Stimulated activated CD8-positive, alpha-beta memory T cell treated with anti-CD3 and anti-CD28 coated beads, Interleukin-4, amount 100 ng/mL, for 48 hours (primary cell): ENCODE results near the gene CTXND2.
"Not testable (repeated sequence)": the region's sequence is repeated elsewhere in the genome, so short reads cannot be mapped to it uniquely, and the experiment has no call there.

Experiments
- DNase-seq: peaks from one replicate; pipeline ENCODE4 v3.0.0-alpha.2; 2020

The CTXND2 gene

DNA sequence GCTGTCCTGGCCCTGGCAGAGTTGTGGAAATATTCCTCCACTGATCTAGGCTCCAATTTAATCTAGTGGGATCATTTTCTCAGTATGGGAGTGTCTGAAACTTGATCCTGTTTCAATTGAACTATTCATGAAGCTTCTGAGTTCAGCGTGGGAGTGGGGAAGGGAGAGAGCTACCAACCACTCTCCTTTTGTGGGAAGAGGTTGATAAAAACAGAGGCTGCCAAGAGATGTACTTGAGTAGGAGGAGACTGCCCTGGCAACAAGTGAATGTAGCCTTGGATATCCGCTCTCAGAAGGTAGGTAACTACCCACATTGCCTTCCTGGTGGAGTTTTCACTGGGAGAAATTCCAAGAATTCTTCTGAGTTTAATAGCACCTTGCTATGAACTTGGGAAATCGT is at the start of gene CTXND2:
Gene CTXND2 (plus strand): TSS at position 119 of the 400 bp plus-strand sequence. CDS start 25,179 bp downstream, outside the sequence.
- no peak for DNase-seq

- DNase-seq: not testable (repeated sequence)
These were observed 46.1 kb upstream of the CTXND2 start for GRCh38 chr1:150840850-150841249.

GRCh38 chr1:150841626-150842025 is 45.3 kb upstream of the CTXND2 start:
- DNase-seq: no peak

GRCh38 chr1:150842343-150842742 is 44.6 kb upstream of the CTXND2 start:
- DNase-seq: no peak

DNA sequence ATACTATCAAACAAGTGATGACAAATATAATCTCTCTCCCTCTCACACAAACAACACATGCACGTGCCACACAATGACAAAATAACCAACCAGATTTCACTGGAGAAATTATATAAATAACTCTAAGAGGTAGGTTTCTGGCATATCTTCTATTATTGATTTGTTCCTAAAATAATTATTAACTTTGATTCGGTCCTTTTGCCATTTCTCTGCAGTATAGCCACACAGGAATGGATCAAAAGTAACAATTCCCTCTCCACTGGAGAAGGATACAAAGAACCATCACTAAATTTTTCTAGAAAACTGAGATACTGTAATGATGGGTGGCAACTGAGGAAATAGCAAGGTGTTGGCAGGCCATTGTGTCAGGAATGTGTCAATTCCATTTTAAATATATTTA is 44.0 kb upstream of the CTXND2 start:
- DNase-seq: no peak

DNA sequence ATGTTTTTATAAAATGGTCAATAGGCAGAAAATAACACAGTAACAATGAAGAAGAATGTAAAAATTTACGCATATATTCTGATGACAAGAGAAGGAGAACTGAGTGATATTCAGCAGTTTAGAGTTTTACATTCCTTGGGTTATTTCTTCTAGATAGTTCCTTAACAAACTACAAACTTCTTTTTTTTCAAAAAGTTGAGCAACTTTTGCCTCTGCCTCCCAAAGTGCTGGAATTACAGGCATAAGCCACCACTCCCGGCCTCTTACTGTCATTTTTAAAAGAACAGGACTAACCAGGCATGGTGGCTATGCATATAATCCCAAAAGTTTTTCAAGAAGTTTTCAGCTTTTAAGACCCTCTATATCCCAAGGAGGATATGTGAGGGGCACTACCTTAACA is 43.5 kb upstream of the CTXND2 start:
- DNase-seq: no peak

DNA sequence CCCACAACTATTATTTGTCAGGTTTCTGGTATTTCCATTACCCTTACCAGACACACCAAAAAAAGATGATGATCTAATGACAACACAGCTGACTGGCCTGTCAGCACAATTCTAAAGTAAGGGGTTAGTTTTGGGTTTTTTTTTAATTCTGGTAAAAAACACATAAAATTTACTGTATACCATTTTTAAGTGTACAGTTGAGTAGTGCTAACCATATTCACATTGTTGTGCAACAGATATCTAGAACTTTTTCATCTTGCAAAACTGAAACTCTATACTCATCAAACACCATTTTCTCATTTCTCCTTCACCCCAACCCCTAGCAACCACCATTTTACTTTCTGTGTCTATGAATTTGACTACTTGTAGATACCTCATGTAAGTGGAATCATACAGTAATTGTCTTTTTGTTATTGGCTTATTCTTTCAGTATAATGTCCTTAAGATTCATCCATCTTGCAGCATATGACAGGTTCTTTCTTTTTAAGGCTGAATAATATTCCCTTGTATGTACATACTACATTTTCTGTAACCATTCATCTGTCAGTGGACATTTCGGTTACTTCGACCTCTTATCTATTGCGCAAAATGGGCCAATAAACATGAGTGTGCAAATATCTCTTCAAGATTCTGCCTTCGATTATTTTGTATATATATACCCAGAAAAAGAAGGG is 40.3 kb upstream of the CTXND2 start:
- DNase-seq: no peak

DNA sequence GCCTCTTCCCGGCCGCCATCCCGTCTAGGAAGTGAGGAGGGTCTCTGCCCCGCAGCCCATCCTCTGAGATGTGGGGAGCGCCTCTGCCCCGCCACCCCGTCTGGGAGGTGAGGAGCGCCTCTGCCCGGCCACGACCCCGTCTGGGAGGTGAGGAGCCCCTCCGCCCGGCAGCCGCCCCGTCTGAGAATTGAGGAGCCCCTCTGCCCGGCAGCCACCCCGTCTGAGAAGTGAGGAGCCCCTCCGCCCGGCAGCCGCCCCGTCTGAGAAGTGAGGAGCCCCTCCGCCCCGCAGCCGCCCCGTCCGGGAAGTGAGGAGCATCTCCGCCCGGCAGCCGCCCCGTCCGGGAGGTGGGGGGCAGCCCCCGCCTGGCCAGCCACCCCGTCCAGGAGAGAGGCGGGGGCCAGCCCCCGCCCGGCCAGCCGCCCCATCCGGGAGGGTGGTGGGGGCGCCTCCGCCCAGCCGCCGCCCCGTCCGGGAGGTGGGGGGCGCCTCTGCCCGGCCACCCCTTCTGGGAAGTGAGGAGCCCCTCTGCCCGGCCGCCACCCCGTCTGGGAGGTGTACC is 36.1 kb upstream of the CTXND2 start:
- DNase-seq: not testable (repeated sequence)

DNA sequence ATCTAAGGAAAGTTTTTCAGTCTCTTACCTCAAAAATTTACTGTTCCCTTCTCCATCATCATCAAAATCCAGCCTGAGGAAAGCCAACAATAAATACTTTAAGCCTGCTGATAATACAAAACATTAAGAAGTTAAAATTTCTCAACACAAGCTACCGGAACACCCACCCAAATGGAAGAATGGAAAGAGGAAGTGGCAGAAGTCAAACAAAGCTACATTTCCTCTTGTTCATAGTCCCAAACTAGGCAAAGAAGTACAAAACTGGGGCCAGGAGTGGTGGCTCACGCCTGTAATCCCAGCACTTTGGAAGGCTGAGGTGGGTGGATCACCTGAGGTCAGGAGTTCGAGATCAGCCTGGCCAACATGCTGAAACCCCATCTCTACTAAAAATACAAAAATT is 34.2 kb upstream of the CTXND2 start:
- not testable (repeated sequence) for DNase-seq

- no peak for DNase-seq
These were observed 23.2 kb upstream of the CTXND2 start for GRCh38 chr1:150863724-150864123.

GRCh38 chr1:150864200-150864599 is 22.7 kb upstream of the CTXND2 start:
- DNase-seq: not testable (repeated sequence)

- no peak for DNase-seq
These were observed 17.3 kb upstream of the CTXND2 start for GRCh38 chr1:150869683-150870082.

DNA sequence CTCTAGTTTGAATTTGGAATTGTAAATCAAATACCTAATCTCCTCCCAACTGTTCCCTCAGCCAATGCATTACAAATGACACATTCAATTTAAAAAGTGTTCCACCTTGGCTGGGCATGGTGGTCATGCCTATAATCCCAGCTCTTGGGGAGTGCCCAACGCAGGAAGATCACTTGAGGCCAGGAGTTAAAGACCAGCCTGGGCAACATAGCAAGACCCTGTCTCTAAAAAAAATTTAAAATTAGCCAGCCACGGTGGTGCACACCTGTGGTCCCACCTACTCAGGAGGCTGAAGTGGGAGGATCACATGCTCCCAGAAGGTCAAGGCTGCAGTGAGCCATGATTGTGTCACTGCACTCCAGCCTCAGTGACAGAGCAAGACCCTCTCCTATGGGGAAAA is 14.4 kb upstream of the CTXND2 start:
- no peak for DNase-seq

GRCh38 chr1:150873521-150873920 is 13.4 kb upstream of the CTXND2 start:
- no peak for DNase-seq

GRCh38 chr1:150874455-150875196 is 12.3 kb upstream of the CTXND2 start:
- no peak for DNase-seq

DNA sequence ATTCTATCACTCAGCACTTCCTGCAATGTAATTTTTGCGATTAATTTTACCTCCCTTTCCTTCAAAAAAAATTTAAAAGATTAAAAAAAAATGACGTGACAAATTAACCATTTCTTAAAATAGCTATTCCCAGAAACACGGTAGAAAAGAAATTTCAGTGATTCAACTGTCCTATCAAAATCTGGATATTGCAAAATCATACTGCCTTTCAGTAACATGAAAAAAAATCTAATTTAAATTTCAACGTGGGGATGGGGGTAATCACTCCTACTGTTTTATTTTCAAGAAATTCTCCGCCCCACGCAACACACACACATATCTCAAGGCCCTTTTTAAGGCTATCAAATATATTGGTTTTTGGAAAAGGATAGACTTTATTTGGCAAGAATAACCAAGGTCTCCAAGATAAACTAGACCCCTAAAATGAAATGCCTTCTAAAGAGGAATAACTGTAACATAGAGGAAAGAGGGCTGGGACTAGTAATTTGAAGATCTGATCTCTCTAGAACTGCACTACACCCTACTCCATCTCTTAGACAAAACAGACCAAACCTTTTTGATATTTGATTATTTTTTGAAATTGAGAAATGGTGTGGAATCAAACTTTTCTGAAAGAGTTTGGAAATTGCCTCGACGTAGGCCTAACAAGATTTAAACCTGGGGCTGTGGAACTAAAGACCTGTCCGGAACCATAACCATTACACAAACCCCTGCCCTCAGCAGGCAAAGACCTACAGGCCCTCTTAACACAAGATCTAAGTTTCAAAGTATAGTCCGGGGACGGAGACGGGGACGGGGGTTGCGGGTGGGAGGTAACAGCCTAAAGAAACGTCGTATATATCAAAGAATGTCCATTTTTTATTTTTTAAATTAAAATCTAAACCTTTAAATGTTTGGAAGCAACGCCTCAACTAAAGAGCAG is 11.5 kb upstream of the CTXND2 start:
- peak; percentile 48 for DNase-seq

GRCh38 chr1:150876119-150876454 is 10.8 kb upstream of the CTXND2 start:
- no peak for DNase-seq

- DNase-seq: not testable (repeated sequence)
These were observed 8.0 kb upstream of the CTXND2 start for GRCh38 chr1:150878931-150879330.

GRCh38 chr1:150881331-150882070 is 5.4 kb upstream of the CTXND2 start:
- DNase-seq: no peak

DNA sequence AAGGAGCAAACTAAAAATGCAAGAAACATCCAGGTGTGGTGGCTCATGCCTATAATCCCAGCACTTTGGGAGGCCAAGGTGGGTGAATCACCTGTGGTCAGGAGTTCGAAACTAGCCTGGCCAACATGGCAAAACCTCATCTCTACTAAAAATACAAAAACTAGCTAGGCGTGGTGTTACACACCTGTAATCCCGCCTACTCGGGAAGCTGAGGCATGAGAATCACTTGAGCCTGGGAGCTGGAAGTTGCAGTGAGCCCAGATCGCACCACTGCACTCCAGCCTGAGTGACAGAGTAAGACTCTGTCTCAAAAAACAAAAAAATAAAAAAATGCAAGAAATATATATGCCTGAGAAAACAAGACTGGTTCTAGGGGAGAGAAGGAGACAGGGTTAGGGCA is 3.8 kb upstream of the CTXND2 start:
- not testable (repeated sequence) for DNase-seq

GRCh38 chr1:150888727-150889126 is 1.8 kb downstream of the CTXND2 start:
- no peak for DNase-seq

GRCh38 chr1:150890033-150890416 is 3.1 kb downstream of the CTXND2 start:
- DNase-seq: no peak
